Anterior cingulate cortex (tissue), 58 donors: Measurements from ENCODE around the gene TIMM50.

Experiments used
- DNase-seq, 58 donors: peaks; one replicate each; lab custom pipeline; 2025; lab: John Stamatoyannopoulos, UW

Gene TIMM50

DNA sequence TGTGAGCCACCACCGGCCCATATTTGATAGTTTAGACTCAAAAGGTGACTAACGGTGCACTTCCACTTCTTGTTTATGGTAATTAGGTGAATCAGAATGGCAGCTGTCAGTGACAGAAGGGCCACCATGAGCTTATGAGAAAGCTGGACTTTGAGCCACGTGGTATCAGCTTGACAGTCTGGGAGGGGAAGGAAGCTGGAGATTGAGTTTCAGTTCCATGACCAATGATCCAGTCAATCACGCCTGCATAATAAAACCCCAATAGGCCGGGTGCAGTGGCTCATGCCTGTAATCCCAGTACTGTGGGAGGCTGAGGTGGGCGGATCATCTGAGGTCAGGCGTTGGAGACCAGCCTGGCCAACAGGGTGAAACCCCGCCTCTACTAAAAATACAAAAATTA lies 43.9 kb downstream of the TIMM50 start:
- no peak for DNase-seq

DNA sequence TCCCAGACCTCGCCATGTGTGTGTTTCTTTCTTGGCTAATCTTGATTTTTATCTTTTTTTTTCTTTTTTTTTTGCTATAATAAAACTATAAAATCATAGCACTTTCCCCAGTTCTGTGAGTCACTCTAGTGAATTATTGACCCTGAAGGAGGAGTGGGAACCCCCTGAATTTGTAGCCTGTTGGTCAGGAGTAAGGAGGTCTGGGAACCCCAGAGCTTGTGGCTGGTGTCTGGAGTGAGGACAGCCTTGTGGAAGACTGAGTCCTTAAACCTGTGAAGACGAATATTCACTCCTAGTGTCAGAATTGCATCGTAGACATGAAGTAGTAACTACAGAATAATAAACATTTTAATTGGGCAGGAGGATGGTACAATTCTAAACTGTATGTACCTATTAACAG lies 44.6 kb downstream of the TIMM50 start:
- DNase-seq = no peak

DNA sequence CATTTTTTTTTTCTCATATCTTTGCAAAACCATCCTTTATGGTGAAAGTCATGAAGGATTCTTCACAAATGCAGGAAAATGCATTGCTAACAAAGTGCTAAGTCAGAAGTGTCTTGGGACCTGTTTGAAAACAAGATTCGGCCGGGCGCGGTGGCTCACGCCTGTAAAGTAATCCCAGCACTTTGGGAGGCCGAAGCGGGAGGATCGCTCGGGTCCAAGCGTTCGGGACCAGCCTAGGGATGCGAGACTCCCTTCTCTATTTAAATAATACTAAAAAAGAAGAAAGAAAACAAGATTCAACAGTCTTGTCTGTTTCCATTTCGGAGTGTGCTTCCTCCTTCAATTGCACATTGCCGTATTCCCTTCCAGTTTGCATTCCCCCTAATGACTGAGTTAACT lies 51.2 kb downstream of the TIMM50 start:
- no peak for DNase-seq

DNA sequence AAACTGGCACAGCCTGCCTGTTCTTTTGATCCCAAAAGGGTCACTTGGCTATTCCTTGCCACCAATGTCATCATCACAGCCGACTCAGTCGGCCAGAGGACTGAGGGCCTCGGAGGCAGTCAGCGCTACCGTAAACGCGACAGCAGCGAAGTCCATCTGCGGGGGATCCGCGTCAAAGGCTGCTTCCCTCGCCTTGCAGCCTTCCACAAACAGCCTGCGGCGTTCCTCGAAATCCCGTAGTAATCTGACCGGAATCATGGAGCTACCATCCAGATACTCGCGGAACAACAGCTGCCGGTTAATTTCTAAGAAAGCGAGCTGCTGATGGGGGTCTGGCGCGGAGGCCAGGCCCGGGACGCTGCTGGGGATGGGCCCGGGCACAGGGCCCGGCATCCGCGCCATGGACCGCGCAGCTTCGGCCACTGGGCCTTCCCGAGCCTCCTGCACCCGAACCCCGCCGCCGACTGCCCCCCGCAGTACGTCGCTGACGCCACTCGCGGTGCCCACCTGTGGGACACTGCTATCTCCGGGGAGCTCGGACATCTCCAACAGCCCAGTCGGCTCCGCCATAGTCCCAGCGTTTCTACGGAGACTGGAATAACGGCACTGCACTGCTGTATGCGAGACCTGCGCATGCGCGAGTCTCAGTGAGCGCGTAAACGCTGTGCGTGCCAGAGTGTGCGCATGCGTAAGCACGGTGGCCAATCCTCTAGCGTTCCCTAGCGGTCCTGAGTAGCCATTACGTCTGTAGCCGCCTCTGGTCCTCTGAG lies 51.8 kb downstream of the TIMM50 start, which contains the start of gene EID2B:
TSS of gene EID2B (minus strand) at position 620 of the 770 bp plus-strand sequence. CDS start at position 570, 50 bp downstream.
- peak; percentile 65 to 95 (median 89) for DNase-seq

DNA sequence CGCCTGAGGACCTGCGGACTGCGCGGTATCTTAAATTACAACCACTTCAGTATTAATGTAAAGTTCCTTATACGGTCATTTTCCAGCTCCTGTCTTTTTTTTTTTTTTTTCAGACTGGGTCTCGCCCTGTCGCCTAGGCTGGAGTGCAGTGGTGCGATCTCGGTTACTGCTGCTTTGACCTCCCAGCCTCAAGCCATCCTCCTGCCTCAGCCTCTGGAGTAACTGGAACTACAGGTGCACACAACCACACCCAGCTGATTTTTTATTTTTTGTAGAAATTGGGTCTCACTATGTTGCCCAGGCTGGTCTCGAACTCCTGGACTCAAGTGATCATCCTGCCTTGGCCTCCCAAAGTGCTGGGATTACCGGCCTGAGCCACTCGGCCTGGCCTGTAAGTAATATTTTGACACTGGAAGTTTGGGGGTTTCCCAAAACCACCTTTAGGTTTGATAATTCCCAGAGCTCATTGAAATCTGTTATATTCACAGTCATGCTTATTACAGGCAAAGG lies 52.4 kb downstream of the TIMM50 start:
- DNase-seq = no peak

DNA sequence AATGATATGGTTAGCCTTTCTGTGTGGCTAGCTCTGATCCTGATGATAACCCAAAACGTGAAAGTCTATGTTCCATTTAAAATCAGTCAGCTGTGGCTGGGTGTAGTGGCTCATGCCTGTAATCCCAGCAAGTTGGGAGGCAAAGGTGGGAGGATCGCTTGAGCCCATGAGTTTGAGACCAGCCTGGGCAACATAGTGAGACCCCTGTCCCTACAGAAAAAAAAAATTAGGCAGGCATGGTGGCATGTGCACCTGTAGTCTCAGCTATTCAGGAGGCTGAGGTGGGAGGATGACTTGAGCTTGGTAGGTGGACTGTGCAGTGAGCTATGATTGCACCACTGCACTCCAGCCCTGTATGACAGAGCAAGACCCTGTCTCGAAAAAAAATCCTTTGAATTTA lies 53.2 kb downstream of the TIMM50 start:
- no peak for DNase-seq

DNA sequence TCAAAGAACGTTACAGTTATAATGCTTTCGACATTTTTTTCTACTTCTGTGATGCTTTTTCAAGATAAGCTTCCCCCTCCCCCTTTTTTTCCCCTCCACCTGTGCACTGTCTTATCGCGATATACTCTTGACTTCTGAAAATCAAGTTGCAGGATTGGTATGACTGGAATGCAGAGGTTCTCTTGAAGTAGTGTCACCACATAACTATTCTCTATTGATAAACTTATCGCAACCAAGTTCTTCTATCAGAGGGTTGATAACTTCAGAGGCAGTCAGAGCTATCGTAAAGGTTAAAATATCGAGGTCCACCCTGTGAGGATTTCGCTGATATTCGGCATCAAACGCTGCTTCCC lies 58.5 kb downstream of the TIMM50 start:
- no peak for DNase-seq

DNA sequence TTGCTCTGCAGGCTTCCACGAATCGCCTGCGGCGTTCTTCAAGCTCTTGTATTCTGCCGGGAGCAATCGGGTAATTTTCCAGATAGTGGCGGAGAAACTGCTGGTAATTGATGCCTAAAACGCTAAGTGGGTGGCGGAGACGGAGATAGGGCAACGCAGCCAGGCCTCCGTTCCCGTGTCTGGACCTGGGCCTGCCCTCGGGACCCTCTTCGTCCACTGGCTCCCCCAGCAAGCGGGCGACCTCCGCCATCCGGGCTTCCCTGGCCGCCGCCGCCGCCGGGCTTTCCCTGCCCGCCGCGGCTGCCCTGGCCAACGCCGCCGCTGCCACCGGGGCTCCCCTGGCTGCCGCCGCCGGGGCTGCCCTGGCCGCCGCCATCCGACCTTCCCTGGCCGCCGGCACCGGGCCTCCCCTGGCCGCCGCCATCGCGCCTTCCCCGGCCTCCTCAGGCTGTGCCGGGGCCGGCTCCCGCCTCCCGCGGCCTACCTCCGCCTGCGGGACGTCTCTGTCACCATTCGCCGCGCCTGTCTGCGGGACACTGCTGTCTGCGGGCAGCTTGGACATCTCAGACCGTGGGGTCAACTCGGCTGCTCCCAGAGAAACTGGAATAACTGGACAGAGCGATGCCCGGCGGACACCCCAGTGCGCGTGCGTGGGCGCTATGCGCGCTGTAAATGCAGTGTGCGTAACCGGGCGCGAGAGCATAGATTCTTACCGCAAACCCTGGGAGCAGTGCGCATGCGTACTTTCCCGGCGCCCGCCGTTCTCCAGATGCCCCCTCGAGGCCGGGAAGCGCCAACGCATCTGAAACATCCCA lies 59.1 kb downstream of the TIMM50 start, which contains the start of gene EID2:
TSS of gene EID2 (minus strand) at position 644 of the 815 bp plus-strand sequence. CDS start at position 562, 82 bp downstream.
- DNase-seq = peak; percentile 42 to 97 (median 91)

DNA sequence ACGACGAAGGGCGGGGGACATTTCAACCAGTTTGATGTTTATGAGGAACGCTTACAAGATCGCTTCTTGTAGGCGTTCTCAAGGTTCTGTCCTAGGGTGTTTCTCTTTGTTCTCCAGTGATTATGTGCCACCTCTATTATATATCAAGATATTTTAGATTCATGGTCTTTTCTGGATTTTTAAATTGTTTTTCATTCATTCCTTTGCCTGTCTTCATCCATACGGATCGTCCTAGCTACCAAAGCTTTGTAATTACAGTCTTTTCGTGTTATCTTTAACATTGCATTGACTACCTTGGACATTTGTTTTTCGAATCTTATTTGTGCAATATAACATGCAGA lies 59.7 kb downstream of the TIMM50 start:
- DNase-seq = no peak
